Subcutaneous adipose tissue (tissue), 4 donors: Measurements from ENCODE around the gene ZNF14. TPM values are rescaled to one million over a fixed set of nuclear protein-coding genes. Genes with fewer than 3 reads are reported as not detected.

ENCODE experiments used
- CTCF ChIP-seq: fragments of 450-650 bp; IDR thresholded peaks from one replicate; pipeline ENCODE4 v1.5.1; 2016; ENCODE audit warnings: low read depth, mild to moderate bottlenecking, control low read depth, antibody characterized with exemption, moderate library complexity
- total RNA-seq, 4 donors: library from RNA; depleted of rRNA; stranded (reverse); fragments of >200 nt; gene quantifications; one replicate each; pipeline ENCODE4 v1.1.0, GENCODE V29; 2016

Gene ZNF14
- total RNA-seq, 4 donors from 2014 or later = 5.7 to 9.6 (median 8.2) TPM

- TF ChIP-seq CTCF = no peak
Observed at GRCh38 chr19:19758164-19758563, 25.3 kb upstream of the ZNF14 start.

GRCh38 chr19:19752760-19753403 is 20.0 kb upstream of the ZNF14 start:
- TF ChIP-seq CTCF = no peak

GRCh38 chr19:19751846-19752245 is 18.9 kb upstream of the ZNF14 start:
- no peak for TF ChIP-seq CTCF

- no peak for TF ChIP-seq CTCF
Observed at GRCh38 chr19:19750842-19751790, 18.2 kb upstream of the ZNF14 start.

- no peak for TF ChIP-seq CTCF
Observed at GRCh38 chr19:19749908-19750841, 17.3 kb upstream of the ZNF14 start.

GRCh38 chr19:19749117-19749907 is 16.4 kb upstream of the ZNF14 start:
- no peak for TF ChIP-seq CTCF
